ENCODE results near the gene TWF2. TPM values are rescaled to one million over a fixed set of nuclear protein-coding genes. Genes with fewer than 3 reads are reported as not detected.

Gene TWF2
- total RNA-seq, 1 experiment from 2014 or later = 44.8 TPM

- Histone ChIP-seq H3K23me2 (ENCODE audit: insufficient read length, low read depth, low read length, poor library complexity, severe bottlenecking) (no peaks in the 10 kb centered on the region), H3K18ac (ENCODE audit: insufficient read length, low read depth, low read length) (no peak overlapping the region), H4K91ac (ENCODE audit: insufficient read length, low read depth, low read length) (no peak overlapping the region), H3K9me3 (ENCODE audit: control insufficient read depth, low read depth, low read length) (no peaks in the 10 kb centered on the region), H3K79me2 (ENCODE audit: insufficient read depth, low read length) (no peaks in the 10 kb centered on the region), H3K56ac (ENCODE audit: insufficient read length, low read depth, low read length) (no peak overlapping the region), H3K14ac (ENCODE audit: insufficient read depth, low read length) (no peak overlapping the region), H3K23ac (ENCODE audit: insufficient read length, low read depth, low read length) (no peak overlapping the region), H2BK12ac (ENCODE audit: insufficient read length, low read depth, low read length) (no peak overlapping the region), H3K27ac (ENCODE audit: insufficient read length, low read depth, low read length) (no peak overlapping the region), H2AFZ (ENCODE audit: low read length) (no peak overlapping the region), H2BK120ac (ENCODE audit: low read depth, low read length, poor library complexity, severe bottlenecking) (no peak overlapping the region), H2AK5ac (ENCODE audit: insufficient read length, low read length) (no peak overlapping the region), H4K5ac (ENCODE audit: insufficient read length, low read depth, low read length) (no peak overlapping the region), H3K79me1 (ENCODE audit: insufficient read depth, low read depth, low read length, poor library complexity, severe bottlenecking) (no peaks in the 10 kb centered on the region), H3K9ac (ENCODE audit: extremely low read depth, insufficient read length, low read length) (no peak overlapping the region), H4K20me1 (ENCODE audit: control insufficient read depth, insufficient read depth, insufficient read length) (no peaks in the 10 kb centered on the region), H3K4me1 (ENCODE audit: insufficient read depth, low read length) (0 out of 2 replicates have a peak, but pooled peaks cover under 1% of the 10 kb centered on the region), H3K4ac (ENCODE audit: low read depth, low read length) (no peak overlapping the region), H3K27me3 (ENCODE audit: insufficient read depth, low read length) (no peaks in the 10 kb centered on the region), H4K8ac (replicated peaks; ENCODE audit: insufficient read length, low read depth, low read length) (no peak overlapping the region), H2BK15ac (ENCODE audit: low read depth, low read length) (no peak overlapping the region), H2BK20ac (ENCODE audit: low read depth, low read length, poor library complexity, severe bottlenecking) (no peak overlapping the region), H3K4me2 (ENCODE audit: insufficient read depth, insufficient read length, low read length) (no peak overlapping the region), H3T11ph (ENCODE audit: low read length) (no peak overlapping the region), H2BK5ac (ENCODE audit: insufficient read length, low read length) (no peak overlapping the region)
- Mint-ChIP-seq H3K27ac (peak overlapping the region in 1 of 3 experiments; percentile 68; a peak in 1 of 7 replicates), H3K4me3 (peak overlapping the region in 1 of 2 experiments; percentile 21; a peak in 1 of 5 replicates), H3K9me3 (no peaks in the 10 kb centered on the region; a peak in 1 of 5 replicates), H3K36me3 (ENCODE audit: insufficient read depth in 1 of 3, low read depth in 3 of 3) (peaks cover 12 to 37% (median 34%) of the 10 kb centered on the region in 3 experiments), H3K4me1 (peaks cover 6 to 11% of the 10 kb centered on the region in 2 experiments), H3K27me3 (ENCODE audit: low read depth) (no peaks in the 10 kb centered on the region)
- no CpG with 5 or more reads among the region's 34 CpGs for WGBS (ENCODE audit: extremely low coverage, insufficient read length, low lambda C conversion rate)
- peak; percentile 94 for TF ChIP-seq CTCF (conservative IDR thresholded peaks at IDR 0.05)
- DNase-seq = peak; percentile 76
These were observed 7.3 kb downstream of the TWF2 start for GRCh38 chr3:52231502-52232278.
